ENCODE data around the gene NUP214.

Gene NUP214

GRCh38 chr9:131116281-131117120, 8.9 kb upstream of the NUP214 start:
- H3K4me3 Mint-ChIP-seq, result no peak overlapping the region
- H3K36me3 Mint-ChIP-seq (ENCODE audit: insufficient read depth), result no peaks in the 10 kb centered on the region
- no peak overlapping the region for H3K27ac Mint-ChIP-seq
- no peaks in the 10 kb centered on the region for H3K4me1 Mint-ChIP-seq (ENCODE audit: low read depth in 2 of 2)
- H3K27me3 Mint-ChIP-seq, result peaks cover 21 to 71% of the 10 kb centered on the region in 2 donors
- H3K9me3 Mint-ChIP-seq, result no peaks in the 10 kb centered on the region
- ATAC-seq (replicated peaks) (no peak), DNase-seq (no peak)

GRCh38 chr9:131117121-131117761, 8.1 kb upstream of the NUP214 start:
- Mint-ChIP-seq H3K27me3 (peaks cover 21 to 67% of the 10 kb centered on the region in 2 donors), H3K9me3 (no peaks in the 10 kb centered on the region), H3K4me3 (no peak overlapping the region), H3K4me1 (ENCODE audit: low read depth in 2 of 2) (no peaks in the 10 kb centered on the region), H3K36me3 (ENCODE audit: insufficient read depth) (no peaks in the 10 kb centered on the region), H3K27ac (no peak overlapping the region)
- DNase-seq (no peak), ATAC-seq (replicated peaks) (no peak)

GRCh38 chr9:131117762-131118145, 7.6 kb upstream of the NUP214 start:
- H3K27ac Mint-ChIP-seq, result no peak overlapping the region
- no peak for ATAC-seq (replicated peaks)
- no peaks in the 10 kb centered on the region for H3K36me3 Mint-ChIP-seq (ENCODE audit: insufficient read depth)
- DNase-seq, result no peak
- H3K4me1 Mint-ChIP-seq (ENCODE audit: low read depth in 2 of 2), result no peaks in the 10 kb centered on the region
- H3K27me3 Mint-ChIP-seq, result peaks cover 19 to 62% of the 10 kb centered on the region in 2 donors
- H3K9me3 Mint-ChIP-seq, result no peaks in the 10 kb centered on the region
- no peak overlapping the region for H3K4me3 Mint-ChIP-seq

- DNase-seq, result no peak
- Mint-ChIP-seq H3K9me3 (no peaks in the 10 kb centered on the region), H3K27me3 (peaks cover 15 to 43% of the 10 kb centered on the region in 2 donors), H3K36me3 (ENCODE audit: insufficient read depth) (no peaks in the 10 kb centered on the region), H3K4me3 (no peak overlapping the region), H3K4me1 (ENCODE audit: low read depth in 2 of 2) (peaks cover 0 to under 1% of the 10 kb centered on the region in 2 donors), H3K27ac (no peak overlapping the region)
- no peak for ATAC-seq (replicated peaks)
Measured at GRCh38 chr9:131119600-131119999, 5.8 kb upstream of the NUP214 start.

GRCh38 chr9:131120620-131121228, 4.7 kb upstream of the NUP214 start:
- peaks cover 9% of the 10 kb centered on the region for H3K36me3 Mint-ChIP-seq (ENCODE audit: insufficient read depth)
- ATAC-seq (replicated peaks) (no peak), DNase-seq (no peak)
- no peak overlapping the region for H3K27ac Mint-ChIP-seq
- H3K4me3 Mint-ChIP-seq, result no peak overlapping the region
- H3K4me1 Mint-ChIP-seq (ENCODE audit: low read depth in 2 of 2), result peaks cover 4 to 11% of the 10 kb centered on the region in 2 donors
- H3K27me3 Mint-ChIP-seq, result peaks cover 15 to 40% of the 10 kb centered on the region in 2 donors
- no peaks in the 10 kb centered on the region for H3K9me3 Mint-ChIP-seq

GRCh38 chr9:131121346-131121745, 4.0 kb upstream of the NUP214 start:
- H3K27ac Mint-ChIP-seq, result no peak overlapping the region
- peaks cover 15 to 40% of the 10 kb centered on the region in 2 donors for H3K27me3 Mint-ChIP-seq
- no peak for ATAC-seq (replicated peaks)
- DNase-seq, result no peak
- H3K4me3 Mint-ChIP-seq, result no peak overlapping the region
- H3K36me3 Mint-ChIP-seq (ENCODE audit: insufficient read depth), result peaks cover 15% of the 10 kb centered on the region
- H3K4me1 Mint-ChIP-seq (ENCODE audit: low read depth in 2 of 2), result peaks cover 10 to 17% of the 10 kb centered on the region in 2 donors
- H3K9me3 Mint-ChIP-seq, result no peaks in the 10 kb centered on the region

GRCh38 chr9:131122158-131122557, 3.2 kb upstream of the NUP214 start:
- ATAC-seq (replicated peaks) (no peak), DNase-seq (no peak)
- H3K4me1 Mint-ChIP-seq (ENCODE audit: low read depth in 2 of 2), result peaks cover 10 to 17% of the 10 kb centered on the region in 2 donors
- peaks cover 15% of the 10 kb centered on the region for H3K36me3 Mint-ChIP-seq (ENCODE audit: insufficient read depth)
- no peak overlapping the region for H3K4me3 Mint-ChIP-seq
- peak overlapping the region in 1 of 2 donors; percentile 20 for H3K27ac Mint-ChIP-seq
- H3K27me3 Mint-ChIP-seq, result peaks cover 15 to 34% of the 10 kb centered on the region in 2 donors
- H3K9me3 Mint-ChIP-seq, result no peaks in the 10 kb centered on the region

- Mint-ChIP-seq H3K4me1 (ENCODE audit: low read depth in 2 of 2) (peaks cover 10 to 17% of the 10 kb centered on the region in 2 donors), H3K4me3 (peak overlapping the region; percentile 88 to 94), H3K27ac (peak overlapping the region; percentile 95 to 98), H3K27me3 (peaks cover 6% of the 10 kb centered on the region in 2 donors), H3K36me3 (ENCODE audit: insufficient read depth) (peaks cover 30% of the 10 kb centered on the region), H3K9me3 (no peaks in the 10 kb centered on the region)
- ATAC-seq (replicated peaks) (no peak), DNase-seq (no peak)
Measured at GRCh38 chr9:131125038-131125287, 423 bp upstream of the NUP214 start.

- Mint-ChIP-seq H3K27ac (peak overlapping the region; percentile 95 to 98), H3K4me1 (ENCODE audit: low read depth in 2 of 2) (peaks cover 10 to 17% of the 10 kb centered on the region in 2 donors), H3K9me3 (no peaks in the 10 kb centered on the region), H3K36me3 (ENCODE audit: insufficient read depth) (peaks cover 41% of the 10 kb centered on the region), H3K27me3 (no peaks in the 10 kb centered on the region), H3K4me3 (peak overlapping the region; percentile 88 to 94)
- DNase-seq (no peak), ATAC-seq (replicated peaks) (no peak)
Measured at GRCh38 chr9:131126059-131126426, 657 bp downstream of the NUP214 start.

- H3K27ac Mint-ChIP-seq, result no peak overlapping the region
- DNase-seq (no peak), ATAC-seq (replicated peaks) (no peak)
- H3K27me3 Mint-ChIP-seq, result no peaks in the 10 kb centered on the region
- peaks cover 72% of the 10 kb centered on the region for H3K36me3 Mint-ChIP-seq (ENCODE audit: insufficient read depth)
- H3K4me1 Mint-ChIP-seq (ENCODE audit: low read depth in 2 of 2), result peaks cover 10 to 17% of the 10 kb centered on the region in 2 donors
- no peaks in the 10 kb centered on the region for H3K9me3 Mint-ChIP-seq
- no peak overlapping the region for H3K4me3 Mint-ChIP-seq
Measured at GRCh38 chr9:131129183-131129582, 3.8 kb downstream of the NUP214 start.

GRCh38 chr9:131138676-131139075, 13.3 kb downstream of the NUP214 start:
- no peak overlapping the region for H3K27ac Mint-ChIP-seq

GRCh38 chr9:131140112-131140511, 14.7 kb downstream of the NUP214 start:
- Mint-ChIP-seq H3K36me3 (ENCODE audit: insufficient read depth) (peaks cover 97% of the 10 kb centered on the region), H3K4me3 (no peak overlapping the region), H3K9me3 (no peaks in the 10 kb centered on the region), H3K4me1 (ENCODE audit: low read depth in 2 of 2) (peaks cover 4 to 5% of the 10 kb centered on the region in 2 donors), H3K27ac (no peak overlapping the region), H3K27me3 (no peaks in the 10 kb centered on the region)
- no peak for ATAC-seq (replicated peaks)
- no peak for DNase-seq

More at GRCh38 chr9:131138676-131139075, 13.3 kb downstream of the NUP214 start:
- Mint-ChIP-seq H3K4me1 (ENCODE audit: low read depth in 2 of 2) (no peaks in the 10 kb centered on the region), H3K4me3 (no peak overlapping the region), H3K27me3 (no peaks in the 10 kb centered on the region), H3K36me3 (ENCODE audit: insufficient read depth) (peaks cover 97% of the 10 kb centered on the region), H3K9me3 (no peaks in the 10 kb centered on the region)
- DNase-seq, result no peak
- ATAC-seq (replicated peaks), result no peak

- no peak overlapping the region for H3K27ac Mint-ChIP-seq
- ATAC-seq (replicated peaks) (no peak), DNase-seq (no peak)
- no peaks in the 10 kb centered on the region for H3K9me3 Mint-ChIP-seq
- peaks cover 97% of the 10 kb centered on the region for H3K36me3 Mint-ChIP-seq (ENCODE audit: insufficient read depth)
- no peaks in the 10 kb centered on the region for H3K27me3 Mint-ChIP-seq
- H3K4me3 Mint-ChIP-seq, result no peak overlapping the region
- H3K4me1 Mint-ChIP-seq (ENCODE audit: low read depth in 2 of 2), result peaks cover 4 to 5% of the 10 kb centered on the region in 2 donors
Measured at GRCh38 chr9:131140550-131140949, 15.2 kb downstream of the NUP214 start.

GRCh38 chr9:131142160-131142559, 16.8 kb downstream of the NUP214 start:
- Mint-ChIP-seq H3K4me3 (no peak overlapping the region), H3K27ac (no peak overlapping the region), H3K36me3 (ENCODE audit: insufficient read depth) (peaks cover 96% of the 10 kb centered on the region), H3K4me1 (ENCODE audit: low read depth in 2 of 2) (peaks cover 4 to 5% of the 10 kb centered on the region in 2 donors), H3K9me3 (no peaks in the 10 kb centered on the region), H3K27me3 (no peaks in the 10 kb centered on the region)
- ATAC-seq (replicated peaks) (no peak), DNase-seq (no peak)
